ENCODE results near the gene FABP3. TPM values are rescaled to one million over a fixed set of nuclear protein-coding genes. Genes with fewer than 3 reads are reported as not detected.

Gene FABP3
- total RNA-seq, 2 donors from 2014 or later: 25.0 to 54.1 TPM

GRCh38 chr1:31408788-31409318 is 36.0 kb upstream of the FABP3 start:
- H3K9me3 ChIP-seq: no peaks in the 10 kb centered on the region
- DNase-seq (ENCODE audit: low spot score): no peak
- H3K4me1 ChIP-seq (replicated peaks): no peaks in the 10 kb centered on the region
- H3K4me3 ChIP-seq: no peak overlapping the region
- 92% methylated on average over 5 of the region's 5 CpGs for WGBS
- H3K27ac ChIP-seq: no peak overlapping the region
- TF ChIP-seq CTCF (IDR thresholded peaks at IDR 0.05): no peak
- no peak for TF ChIP-seq POLR2AphosphoS5 (IDR thresholded peaks at IDR 0.05)
- TF ChIP-seq POLR2A (IDR thresholded peaks at IDR 0.05): no peak
- intact Hi-C loops (cut with DNase I): no loop called here
- no peaks in the 10 kb centered on the region for H3K36me3 ChIP-seq
- H3K27me3 ChIP-seq (replicated peaks; ENCODE audit: insufficient read depth): no peaks in the 10 kb centered on the region

- no peak for TF ChIP-seq CTCF (IDR thresholded peaks at IDR 0.05)
- Histone ChIP-seq H3K27me3 (replicated peaks; ENCODE audit: insufficient read depth) (no peaks in the 10 kb centered on the region), H3K4me1 (replicated peaks) (no peaks in the 10 kb centered on the region), H3K27ac (no peak overlapping the region), H3K36me3 (no peaks in the 10 kb centered on the region), H3K4me3 (no peak overlapping the region), H3K9me3 (no peaks in the 10 kb centered on the region)
- no peak for DNase-seq (ENCODE audit: low spot score)
- WGBS: 91% methylated on average over 18 of the region's 18 CpGs
- intact Hi-C loops (cut with DNase I): no loop called here
These were observed 34.3 kb upstream of the FABP3 start for GRCh38 chr1:31407029-31407626.

GRCh38 chr1:31405578-31406245 is 32.8 kb upstream of the FABP3 start:
- Histone ChIP-seq H3K4me3 (no peak overlapping the region), H3K27ac (no peak overlapping the region), H3K27me3 (replicated peaks; ENCODE audit: insufficient read depth) (no peaks in the 10 kb centered on the region), H3K4me1 (replicated peaks) (no peaks in the 10 kb centered on the region), H3K36me3 (no peaks in the 10 kb centered on the region), H3K9me3 (no peaks in the 10 kb centered on the region)
- TF ChIP-seq CTCF (IDR thresholded peaks at IDR 0.05) (no peak), POLR2AphosphoS5 (IDR thresholded peaks at IDR 0.05) (no peak), POLR2A (IDR thresholded peaks at IDR 0.05) (no peak)
- intact Hi-C loops (cut with DNase I): no loop called here
- no peak for DNase-seq (ENCODE audit: low spot score)
- 70% methylated on average over 6 of the region's 6 CpGs for WGBS

GRCh38 chr1:31401241-31401640 is 28.4 kb upstream of the FABP3 start:
- no peak overlapping the region for H3K27ac ChIP-seq
- no peaks in the 10 kb centered on the region for H3K36me3 ChIP-seq
- WGBS: 48% methylated on average over 2 of the region's 2 CpGs
- intact Hi-C loops (cut with DNase I): no loop called here
- no peaks in the 10 kb centered on the region for H3K9me3 ChIP-seq
- no peak overlapping the region for H3K4me3 ChIP-seq
- no peaks in the 10 kb centered on the region for H3K27me3 ChIP-seq (replicated peaks; ENCODE audit: insufficient read depth)
- no peaks in the 10 kb centered on the region for H3K4me1 ChIP-seq (replicated peaks)
- no peak for TF ChIP-seq POLR2A (IDR thresholded peaks at IDR 0.05)
- TF ChIP-seq POLR2AphosphoS5 (IDR thresholded peaks at IDR 0.05): no peak
- DNase-seq (ENCODE audit: low spot score): no peak

- no peaks in the 10 kb centered on the region for H3K9me3 ChIP-seq
- intact Hi-C loops (cut with DNase I): no loop called here
- WGBS: 50% methylated on average over 3 of the region's 3 CpGs
- no peak for DNase-seq (ENCODE audit: low spot score)
- H3K27ac ChIP-seq: no peak overlapping the region
- TF ChIP-seq CTCF (IDR thresholded peaks at IDR 0.05) (no peak), POLR2A (IDR thresholded peaks at IDR 0.05) (no peak), POLR2AphosphoS5 (IDR thresholded peaks at IDR 0.05) (no peak)
- H3K4me1 ChIP-seq (replicated peaks): no peaks in the 10 kb centered on the region
- H3K4me3 ChIP-seq: no peak overlapping the region
- H3K27me3 ChIP-seq (replicated peaks; ENCODE audit: insufficient read depth): no peaks in the 10 kb centered on the region
- no peaks in the 10 kb centered on the region for H3K36me3 ChIP-seq
These were observed 27.5 kb upstream of the FABP3 start for GRCh38 chr1:31400393-31400792.
